Caco-2 (cell line): ENCODE results near the gene RNF121. TPM values are rescaled to one million over a fixed set of nuclear protein-coding genes. Genes with fewer than 3 reads are reported as not detected.
"Not testable (repeated sequence)": the region's sequence is repeated elsewhere in the genome, so short reads cannot be mapped to it uniquely, and the experiment has no call there.

Source experiments
- Bru-seq: library from RNA; stranded (reverse); fragments of 400-500 nt; gene quantifications from one replicate; lab custom pipeline; 2021; lab: Mats Ljungman, UMichigan
- BruChase-seq, 2 experiments: library from RNA; stranded (reverse); fragments of 400-500 nt; gene quantifications; one replicate each; lab custom pipeline; 2021; lab: Mats Ljungman, UMichigan
- BruUV-seq: library from RNA; stranded (reverse); fragments of 400-500 nt; replicated peaks from 2 replicates; lab custom pipeline; 2021; lab: Mats Ljungman, UMichigan
- CTCF ChIA-PET: fragments of 300-600 bp; sonication (Branson Sonifier 250); formaldehyde crosslinking; loops from one replicate; lab custom pipeline; 2022; ENCODE audit warnings: antibody characterized with exemption; lab: Charles Lee
- POLR2A ChIA-PET: fragments of 300-600 bp; sonication (Branson Sonifier 250); formaldehyde crosslinking; loops from one replicate; lab custom pipeline; 2022; ENCODE audit warnings: antibody characterized with exemption; lab: Charles Lee
- DNase-seq, 2 experiments: peaks; one replicate each; pipeline versions ENCODE4 v3.0.0 to v3.0.0-alpha.2; 2020 to 2022
- H3K27me3 ChIP-seq: replicated peaks from 2 replicates; pipeline ENCODE4 v1.6.0; 2011; ENCODE audit warnings: low read length; ENCODE audit not compliant: control insufficient read depth, insufficient read depth
- H3K36me3 ChIP-seq: 2 replicates; pipeline ENCODE4 v1.5.1; 2011; ENCODE audit warnings: low read length; ENCODE audit not compliant: control insufficient read depth, insufficient read depth
- H3K4me1 ChIP-seq: fragments of 250-450 bp; sonication (Bioruptor Pico); 2 replicates; pipeline ENCODE4 v1.5.1; 2020; ENCODE audit warnings: mild to moderate bottlenecking
- H3K4me3 ChIP-seq: 2 replicates; pipeline ENCODE4 v1.5.1; 2011; ENCODE audit warnings: low read depth, mild to moderate bottlenecking, control low read depth, low read length
- H3K9me3 ChIP-seq: fragments of 250-450 bp; sonication (Bioruptor Pico); 2 replicates; pipeline ENCODE4 v1.5.1; 2020; ENCODE audit warnings: mild to moderate bottlenecking, moderate library complexity
- H3K27ac Mint-ChIP-seq: one replicate; pipeline ENCODE4 v1.8.0; 2022; ENCODE audit warnings: mixed read lengths; ENCODE audit not compliant: unreplicated experiment
- H3K27me3 Mint-ChIP-seq: one replicate; pipeline ENCODE4 v1.8.0; 2022; ENCODE audit warnings: mixed read lengths; ENCODE audit not compliant: insufficient read depth, unreplicated experiment
- H3K36me3 Mint-ChIP-seq: one replicate; pipeline ENCODE4 v1.8.0; 2022; ENCODE audit warnings: mild to moderate bottlenecking, mixed read lengths; ENCODE audit not compliant: insufficient read depth, unreplicated experiment
- H3K4me1 Mint-ChIP-seq: one replicate; pipeline ENCODE4 v1.8.0; 2022; ENCODE audit warnings: low read depth, mixed read lengths; ENCODE audit not compliant: unreplicated experiment
- H3K4me3 Mint-ChIP-seq: one replicate; pipeline ENCODE4 v1.8.0; 2022; ENCODE audit warnings: mild to moderate bottlenecking, moderate library complexity, mixed read lengths; ENCODE audit not compliant: unreplicated experiment
- H3K9me3 Mint-ChIP-seq: one replicate; pipeline ENCODE4 v1.8.0; 2022; ENCODE audit warnings: mixed read lengths; ENCODE audit not compliant: unreplicated experiment
- intact Hi-C: fragments of 100-400 bp; cut with micrococcal nuclease; formaldehyde crosslinking; loops from one replicate; pipeline ENCODE4 v1.10.0; 2022; ENCODE audit not compliant: unreplicated experiment
- long read RNA-seq: library from polyadenylated mRNA; stranded (forward); transcript quantifications from one replicate; pipeline ENCODE4 v2.0.0, GENCODE V29; 2022
- total RNA-seq: library from RNA; stranded (reverse); gene quantifications from 2 replicates; pipeline ENCODE4 v1.2.3, GENCODE V29; 2022
- TF ChIP-seq, protein P1 (sequence below), 2 experiments: fragments of 200-600 bp in 1 of 2; IDR thresholded peaks; 1 replicate in 1 of 2; 2 replicates in 1 of 2; pipeline versions ENCODE4 v1.5.1 to v1.8.0; 2011 to 2022; ENCODE audit warnings: antibody characterized with exemption in 1 of 2, control low read depth in 1 of 2, inconsistent platforms in 1 of 2, low read depth in 1 of 2, low read length in 1 of 2, mild to moderate bottlenecking in 1 of 2, moderate library complexity in 1 of 2; ENCODE audit not compliant: insufficient read depth in 1 of 2, severe bottlenecking in 1 of 2, unreplicated experiment in 1 of 2

The RNF121 gene
- total RNA-seq = 146 and 153 TPM in 2 replicates
- percentile 94 among the genes with signal in this experiment for Bru-seq, nascent RNA
- percentile 93 among the genes with signal in this experiment for BruChase-seq, experiment 1, labeled RNA remaining after a 2-hour chase
- BruChase-seq, experiment 2, labeled RNA remaining after a 6-hour chase = percentile 90 among the genes with signal in this experiment
- long read RNA-seq, transcript RNF121-201 (9 exons, 2,625 nt) = major isoform, 56 of 94 reads
- long read RNA-seq, partial matches to known transcripts = 13 of 94 reads
- long read RNA-seq, other reads (novel, unspliced or antisense) = 20 of 94 reads

DNA sequence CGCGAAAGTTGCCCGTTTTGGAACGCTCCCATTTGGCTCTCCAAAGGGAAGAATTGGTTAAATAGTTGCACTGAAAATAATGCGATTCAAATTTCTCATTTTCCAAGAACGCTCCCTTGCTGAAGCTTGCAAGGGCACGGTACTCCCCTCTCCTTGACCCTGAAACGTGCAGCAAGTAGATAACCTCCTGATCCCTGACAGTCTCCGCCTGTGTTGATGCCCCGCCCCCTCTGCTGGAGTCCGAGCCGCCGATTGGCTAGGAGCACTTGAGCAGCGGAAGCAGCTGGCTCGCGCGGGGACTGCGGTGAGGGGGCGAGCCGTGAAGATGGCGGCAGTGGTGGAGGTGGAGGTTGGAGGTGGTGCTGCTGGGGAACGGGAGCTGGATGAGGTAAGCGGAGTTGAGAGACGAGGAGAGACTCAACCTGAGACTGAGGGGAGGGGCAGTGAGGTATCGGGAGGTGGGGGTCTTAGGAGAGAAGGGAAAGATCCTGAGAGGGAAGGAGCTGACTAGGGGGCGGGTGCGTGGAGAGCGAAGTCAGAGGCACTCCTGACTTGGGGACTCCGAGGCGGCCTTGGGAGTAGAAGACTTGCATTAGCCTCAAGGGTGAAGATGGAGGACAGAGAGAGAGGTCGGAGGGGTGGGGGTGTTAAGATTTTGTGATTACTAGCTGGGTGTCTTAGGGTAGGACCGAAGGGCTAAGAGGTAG is at the start of gene RNF121:
RNF121 (plus strand) TSS at position 310 of the 707 bp plus-strand sequence; CDS start at position 326, 16 bp downstream.
- no peaks in the 10 kb centered on the region for H3K9me3 Mint-ChIP-seq
- peak within 1 kb of the TSS; percentile 99 for H3K27ac Mint-ChIP-seq
- H3K36me3 Mint-ChIP-seq = peaks cover 27% of the 10 kb centered on the region
- no TSS peak for BruUV-seq
- DNase-seq = peak; percentile 99 to 100
- ChIA-PET POLR2A (interaction anchor here (0.7 to 2.2 kb wide), 7 partner anchors 16 to 476 kb away, joined by 3 to 41 read pairs (median 3); partner anchors contain the start of gene NADSYN1), CTCF (interaction anchor here (0.6 to 3.3 kb wide), 7 partner anchors 15 to 506 kb away, joined by 3 to 15 read pairs (median 5); partner anchors contain the start of gene CLPB)
- H3K4me1 Mint-ChIP-seq = peaks cover 15% of the 10 kb centered on the region
- H3K27me3 Mint-ChIP-seq = no peaks in the 10 kb centered on the region
- H3K9me3 ChIP-seq = no peaks in the 10 kb centered on the region
- peaks cover 9% of the 10 kb centered on the region for H3K4me1 ChIP-seq
- TF ChIP-seq, protein P1, sequence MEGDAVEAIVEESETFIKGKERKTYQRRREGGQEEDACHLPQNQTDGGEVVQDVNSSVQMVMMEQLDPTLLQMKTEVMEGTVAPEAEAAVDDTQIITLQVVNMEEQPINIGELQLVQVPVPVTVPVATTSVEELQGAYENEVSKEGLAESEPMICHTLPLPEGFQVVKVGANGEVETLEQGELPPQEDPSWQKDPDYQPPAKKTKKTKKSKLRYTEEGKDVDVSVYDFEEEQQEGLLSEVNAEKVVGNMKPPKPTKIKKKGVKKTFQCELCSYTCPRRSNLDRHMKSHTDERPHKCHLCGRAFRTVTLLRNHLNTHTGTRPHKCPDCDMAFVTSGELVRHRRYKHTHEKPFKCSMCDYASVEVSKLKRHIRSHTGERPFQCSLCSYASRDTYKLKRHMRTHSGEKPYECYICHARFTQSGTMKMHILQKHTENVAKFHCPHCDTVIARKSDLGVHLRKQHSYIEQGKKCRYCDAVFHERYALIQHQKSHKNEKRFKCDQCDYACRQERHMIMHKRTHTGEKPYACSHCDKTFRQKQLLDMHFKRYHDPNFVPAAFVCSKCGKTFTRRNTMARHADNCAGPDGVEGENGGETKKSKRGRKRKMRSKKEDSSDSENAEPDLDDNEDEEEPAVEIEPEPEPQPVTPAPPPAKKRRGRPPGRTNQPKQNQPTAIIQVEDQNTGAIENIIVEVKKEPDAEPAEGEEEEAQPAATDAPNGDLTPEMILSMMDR (IDR thresholded peaks at IDR 0.05; ENCODE audit: insufficient read depth in 1 of 2, low read depth in 1 of 2, low read length in 1 of 2, severe bottlenecking in 1 of 2, unreplicated experiment in 1 of 2) = no peak
- intact Hi-C loops = loop anchor here (1.0 kb wide), 3 partner anchors 18 to 65 kb away; no protein-coding TSS in a partner anchor
- H3K4me3 Mint-ChIP-seq = peak within 1 kb of the TSS; percentile 90
- no peaks in the 10 kb centered on the region for H3K27me3 ChIP-seq
- H3K36me3 ChIP-seq = no peaks in the 10 kb centered on the region
- peak within 1 kb of the TSS; percentile 74 for H3K4me3 ChIP-seq

DNA sequence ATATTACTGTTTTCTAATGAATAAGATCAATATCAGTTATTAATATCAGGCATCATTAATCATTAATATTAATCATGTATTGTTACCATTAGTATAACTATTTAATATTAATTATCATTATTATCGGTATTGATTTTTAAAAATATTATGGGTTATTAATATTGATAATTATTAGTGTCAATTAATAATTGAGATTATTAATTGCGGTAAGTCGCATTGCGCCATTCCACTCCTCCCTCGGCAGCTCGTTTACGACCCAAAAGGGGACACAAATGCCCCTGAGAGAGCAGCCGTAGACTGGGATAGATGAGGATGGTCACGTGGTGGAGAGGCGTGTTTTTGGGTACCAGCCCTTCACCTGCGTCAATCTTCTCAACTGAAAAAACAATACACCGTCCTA is 43.0 kb upstream of the RNF121 start:
- H3K9me3 ChIP-seq, intact Hi-C loops, CTCF ChIA-PET, DNase-seq, H3K36me3 ChIP-seq, H3K4me3 ChIP-seq, BruUV-seq, H3K27me3 ChIP-seq, H3K4me3 Mint-ChIP-seq, H3K27ac Mint-ChIP-seq, H3K27me3 Mint-ChIP-seq, POLR2A ChIA-PET, H3K9me3 Mint-ChIP-seq, H3K36me3 Mint-ChIP-seq: not testable (repeated sequence)
- H3K4me1 Mint-ChIP-seq = peaks cover 26% of the 10 kb centered on the region
- peaks cover 28% of the 10 kb centered on the region for H3K4me1 ChIP-seq

DNA sequence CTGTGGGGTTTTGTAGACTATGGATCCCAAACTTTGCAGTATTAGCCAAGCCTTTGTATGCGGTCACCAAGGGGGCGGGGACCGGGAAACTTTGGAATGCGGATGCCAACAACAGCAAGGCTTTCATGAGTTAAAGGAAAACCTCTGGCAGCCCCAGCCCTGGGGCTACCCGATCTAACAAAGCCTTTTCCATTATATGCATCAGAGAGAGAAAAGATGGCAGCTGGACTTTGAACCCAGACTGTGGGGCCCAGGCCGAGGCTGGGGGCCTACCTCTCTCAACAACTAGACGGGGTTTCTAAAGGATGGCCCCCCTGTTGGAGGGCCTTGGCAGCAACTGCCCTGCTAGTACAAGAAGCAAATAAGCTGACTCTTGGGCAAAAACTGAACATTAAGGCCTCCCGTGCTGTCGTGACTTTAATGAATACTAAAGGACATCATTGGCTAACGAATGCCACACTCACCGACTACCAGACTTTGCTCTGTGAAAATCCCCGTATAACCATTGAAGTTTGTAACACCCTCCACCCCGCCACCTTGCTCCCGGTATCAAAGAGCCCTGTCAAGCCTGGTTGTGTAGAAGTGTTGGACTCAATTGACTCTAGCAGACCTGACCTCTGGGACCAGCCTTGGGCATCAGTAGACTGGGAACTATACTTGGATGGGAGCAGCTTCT is 40.4 kb upstream of the RNF121 start:
- intact Hi-C loops = loop anchor here (2.0 kb wide), 1 partner anchor 22 kb away; no protein-coding TSS in a partner anchor
- not testable (repeated sequence) for H3K27me3 ChIP-seq, H3K27me3 Mint-ChIP-seq, H3K9me3 ChIP-seq, H3K4me3 ChIP-seq, H3K36me3 ChIP-seq, BruUV-seq, H3K36me3 Mint-ChIP-seq, H3K9me3 Mint-ChIP-seq, H3K4me3 Mint-ChIP-seq
- peak; percentile 83 to 85 for DNase-seq
- Mint-ChIP-seq H3K27ac (peak overlapping the region; percentile 19), H3K4me1 (peaks cover 26% of the 10 kb centered on the region)
- peaks cover 28% of the 10 kb centered on the region for H3K4me1 ChIP-seq
- POLR2A ChIA-PET = interaction anchor here (0.6 to 0.7 kb wide), 3 partner anchors 40 to 171 kb away, joined by 3 read pairs; partner anchors contain the start of gene XNDC1N
- CTCF ChIA-PET = interaction anchor here (0.5 kb wide), 1 partner anchor 1668 kb away, joined by 3 read pairs; no protein-coding TSS in a partner anchor

DNA sequence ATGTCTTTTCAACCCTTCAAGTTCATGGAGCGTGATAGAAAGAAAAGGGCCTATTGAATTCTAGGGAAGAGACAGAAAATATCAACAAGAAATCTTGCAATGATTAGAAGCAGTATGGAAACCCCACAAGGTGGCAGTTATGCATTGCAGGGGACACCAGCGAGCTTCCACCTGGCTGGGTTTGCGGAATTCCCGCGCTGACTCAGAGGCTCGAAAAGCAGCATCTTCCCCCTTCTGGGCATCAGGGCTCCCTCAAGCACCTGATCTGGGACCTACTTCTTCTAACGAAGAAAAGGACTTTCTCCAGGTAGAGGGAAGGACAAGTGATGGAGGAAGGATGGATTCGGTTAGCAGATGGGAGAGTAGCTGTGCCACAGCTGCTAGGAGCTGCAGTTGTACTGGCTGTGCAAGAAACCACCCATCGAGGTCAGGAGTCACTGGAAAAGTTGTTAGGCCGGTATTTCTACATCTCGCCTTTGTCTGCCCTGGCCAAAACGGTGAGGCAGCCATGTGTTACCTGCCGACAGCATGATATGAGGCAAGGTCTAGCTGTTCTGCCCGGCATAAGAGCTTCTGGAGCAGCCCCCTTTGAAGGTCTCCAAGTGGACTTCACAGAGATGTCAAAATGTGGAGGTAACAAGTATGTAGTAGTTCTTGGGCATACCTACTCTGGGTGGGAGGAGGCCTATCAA is 39.5 kb upstream of the RNF121 start:
- H3K36me3 Mint-ChIP-seq, H3K9me3 ChIP-seq, CTCF ChIA-PET, H3K27me3 ChIP-seq, H3K9me3 Mint-ChIP-seq, H3K36me3 ChIP-seq, BruUV-seq, H3K27me3 Mint-ChIP-seq, POLR2A ChIA-PET, H3K4me3 ChIP-seq, H3K4me3 Mint-ChIP-seq: not testable (repeated sequence)
- intact Hi-C loops = loop anchor here (2.0 kb wide), 1 partner anchor 21 kb away; no protein-coding TSS in a partner anchor
- peak overlapping the region; percentile 19 for H3K27ac Mint-ChIP-seq
- peaks cover 28% of the 10 kb centered on the region for H3K4me1 ChIP-seq
- peaks cover 26% of the 10 kb centered on the region for H3K4me1 Mint-ChIP-seq
- peak; percentile 69 to 72 for DNase-seq
